ENCODE results near the gene PDE11A. TPM values are rescaled to one million over a fixed set of nuclear protein-coding genes. Genes with fewer than 3 reads are reported as not detected.

Gene PDE11A
- total RNA-seq, 1 donor from 2014 or later, result 25.6 TPM

DNA sequence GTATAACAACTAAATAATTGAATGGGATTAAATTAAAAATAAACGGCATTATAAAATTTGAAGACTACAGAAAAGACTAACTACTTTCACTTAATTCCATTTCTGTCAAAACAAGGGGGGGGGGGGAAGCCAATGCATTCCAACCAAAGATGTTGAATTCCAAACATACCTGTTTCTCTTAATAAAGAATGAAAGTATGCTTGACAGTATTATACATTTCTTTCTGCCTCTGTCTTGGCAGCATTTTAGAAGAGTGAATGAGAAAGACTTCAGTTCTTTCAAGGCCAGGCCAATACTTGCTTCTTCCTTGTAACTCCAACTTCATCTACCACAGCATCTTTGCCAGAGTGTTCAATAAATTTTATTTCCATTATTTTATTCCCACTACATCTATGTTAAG, 65.9 kb downstream of the PDE11A start:
- DNase-seq (ENCODE audit: low spot score in 2 of 2, unreplicated experiment in 2 of 2), result no peak
- H3K4me3 Mint-ChIP-seq, result no peak overlapping the region
- peaks cover 26% of the 10 kb centered on the region for H3K4me1 Mint-ChIP-seq
- H3K27me3 Mint-ChIP-seq (ENCODE audit: low read depth), result no peaks in the 10 kb centered on the region
- TF ChIP-seq, protein P1, sequence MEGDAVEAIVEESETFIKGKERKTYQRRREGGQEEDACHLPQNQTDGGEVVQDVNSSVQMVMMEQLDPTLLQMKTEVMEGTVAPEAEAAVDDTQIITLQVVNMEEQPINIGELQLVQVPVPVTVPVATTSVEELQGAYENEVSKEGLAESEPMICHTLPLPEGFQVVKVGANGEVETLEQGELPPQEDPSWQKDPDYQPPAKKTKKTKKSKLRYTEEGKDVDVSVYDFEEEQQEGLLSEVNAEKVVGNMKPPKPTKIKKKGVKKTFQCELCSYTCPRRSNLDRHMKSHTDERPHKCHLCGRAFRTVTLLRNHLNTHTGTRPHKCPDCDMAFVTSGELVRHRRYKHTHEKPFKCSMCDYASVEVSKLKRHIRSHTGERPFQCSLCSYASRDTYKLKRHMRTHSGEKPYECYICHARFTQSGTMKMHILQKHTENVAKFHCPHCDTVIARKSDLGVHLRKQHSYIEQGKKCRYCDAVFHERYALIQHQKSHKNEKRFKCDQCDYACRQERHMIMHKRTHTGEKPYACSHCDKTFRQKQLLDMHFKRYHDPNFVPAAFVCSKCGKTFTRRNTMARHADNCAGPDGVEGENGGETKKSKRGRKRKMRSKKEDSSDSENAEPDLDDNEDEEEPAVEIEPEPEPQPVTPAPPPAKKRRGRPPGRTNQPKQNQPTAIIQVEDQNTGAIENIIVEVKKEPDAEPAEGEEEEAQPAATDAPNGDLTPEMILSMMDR (IDR thresholded peaks at IDR 0.05; ENCODE audit: unreplicated experiment), result no peak
- peak overlapping the region; percentile 85 for H3K27ac Mint-ChIP-seq
- H3K36me3 Mint-ChIP-seq, result no peaks in the 10 kb centered on the region
- no peaks in the 10 kb centered on the region for H3K9me3 Mint-ChIP-seq

DNA sequence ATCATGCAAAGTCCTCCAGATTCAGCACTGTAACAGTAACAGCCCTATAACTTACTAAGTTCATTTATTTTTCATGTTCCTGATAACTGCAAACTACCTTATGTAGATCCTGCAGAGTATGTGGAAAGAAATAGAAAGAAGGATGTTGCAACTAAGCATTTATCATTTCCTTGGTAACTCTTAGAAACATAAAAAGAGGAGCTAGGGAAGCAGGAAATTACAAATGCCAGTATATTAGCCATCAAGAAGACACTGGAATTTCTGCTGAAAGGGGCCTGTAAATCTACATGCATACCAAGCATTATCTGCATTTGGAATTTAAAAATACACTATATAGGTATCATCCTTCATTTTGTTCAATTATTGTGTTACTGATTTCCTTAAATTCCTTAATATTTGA, 66.8 kb downstream of the PDE11A start:
- Mint-ChIP-seq H3K27ac (no peak overlapping the region), H3K4me1 (peaks cover 26% of the 10 kb centered on the region), H3K4me3 (no peak overlapping the region), H3K9me3 (no peaks in the 10 kb centered on the region), H3K36me3 (no peaks in the 10 kb centered on the region), H3K27me3 (ENCODE audit: low read depth) (no peaks in the 10 kb centered on the region)
- TF ChIP-seq, protein P1 (IDR thresholded peaks at IDR 0.05; ENCODE audit: unreplicated experiment), result no peak
- no peak for DNase-seq (ENCODE audit: low spot score in 2 of 2, unreplicated experiment in 2 of 2)

DNA sequence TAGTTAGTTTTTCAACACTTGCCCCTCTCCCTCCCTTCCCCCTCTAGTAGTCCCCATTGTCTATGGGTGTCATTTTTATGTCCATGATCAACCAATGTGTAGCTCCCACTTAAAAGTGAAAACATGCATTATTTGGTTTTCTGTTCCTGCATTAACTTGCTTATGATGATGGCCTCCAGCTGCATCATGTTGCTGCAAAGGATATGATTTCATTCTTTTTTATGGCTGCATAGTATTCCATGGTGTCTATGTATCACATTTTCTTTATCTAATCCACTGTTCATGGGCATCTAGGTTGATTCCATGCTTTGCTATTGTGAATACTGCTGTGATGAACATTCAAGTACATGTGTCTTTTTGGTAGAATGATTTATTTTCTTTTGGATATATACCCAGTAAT, 70.5 kb downstream of the PDE11A start:
- Mint-ChIP-seq H3K36me3 (no peaks in the 10 kb centered on the region), H3K9me3 (no peaks in the 10 kb centered on the region), H3K27me3 (ENCODE audit: low read depth) (no peaks in the 10 kb centered on the region), H3K27ac (no peak overlapping the region), H3K4me3 (no peak overlapping the region), H3K4me1 (peaks cover 12% of the 10 kb centered on the region)
- TF ChIP-seq, protein P1 (IDR thresholded peaks at IDR 0.05; ENCODE audit: unreplicated experiment), result no peak
- no peak for DNase-seq (ENCODE audit: low spot score in 2 of 2, unreplicated experiment in 2 of 2)

DNA sequence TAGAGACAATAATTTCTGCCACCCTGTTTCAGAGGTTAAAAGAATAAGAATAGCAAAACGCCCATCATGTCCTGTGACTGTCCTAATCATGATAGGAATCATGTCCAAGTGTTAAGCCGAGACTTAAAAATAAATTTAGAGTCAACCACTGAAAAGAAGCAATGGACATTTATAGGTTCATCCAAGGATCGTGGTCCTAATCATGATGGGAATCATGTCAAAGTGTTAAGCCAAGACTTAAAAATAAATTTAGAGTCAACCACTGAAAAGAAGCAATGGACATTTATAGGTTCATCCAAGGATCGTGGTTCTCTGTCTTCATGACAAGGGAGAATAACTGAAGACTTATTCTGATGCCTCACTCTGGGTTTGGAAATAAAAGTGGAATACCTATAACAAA, 73.6 kb downstream of the PDE11A start:
- TF ChIP-seq, protein P1 (IDR thresholded peaks at IDR 0.05; ENCODE audit: unreplicated experiment), result no peak
- Mint-ChIP-seq H3K9me3 (no peaks in the 10 kb centered on the region), H3K27me3 (ENCODE audit: low read depth) (no peaks in the 10 kb centered on the region), H3K27ac (no peak overlapping the region), H3K4me1 (no peaks in the 10 kb centered on the region), H3K36me3 (no peaks in the 10 kb centered on the region), H3K4me3 (no peak overlapping the region)
- no peak for DNase-seq (ENCODE audit: low spot score in 2 of 2, unreplicated experiment in 2 of 2)

DNA sequence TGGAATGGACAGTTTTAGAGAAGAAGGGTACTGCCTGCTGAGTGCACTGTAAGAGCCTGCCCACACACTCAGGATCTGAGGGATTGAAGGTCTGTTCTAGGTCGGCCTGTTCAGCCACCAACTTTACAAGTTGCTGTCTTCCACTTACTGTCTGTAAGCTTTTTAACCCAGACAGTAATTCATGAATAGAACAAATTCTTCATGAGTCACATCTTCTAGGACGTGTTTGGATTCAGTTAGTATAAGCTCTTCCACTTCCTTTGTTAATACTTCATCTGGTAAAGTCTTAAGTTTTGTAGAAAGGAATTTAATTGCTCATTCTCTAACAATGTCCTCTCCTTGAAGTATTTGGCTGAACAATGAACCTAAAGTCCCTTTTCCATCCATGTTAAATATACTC, 74.6 kb downstream of the PDE11A start:
- no peak overlapping the region for H3K4me3 Mint-ChIP-seq
- TF ChIP-seq, protein P1 (IDR thresholded peaks at IDR 0.05; ENCODE audit: unreplicated experiment), result no peak
- H3K36me3 Mint-ChIP-seq, result no peaks in the 10 kb centered on the region
- H3K27me3 Mint-ChIP-seq (ENCODE audit: low read depth), result no peaks in the 10 kb centered on the region
- no peak for DNase-seq (ENCODE audit: low spot score in 2 of 2, unreplicated experiment in 2 of 2)
- H3K9me3 Mint-ChIP-seq, result no peaks in the 10 kb centered on the region
- H3K4me1 Mint-ChIP-seq, result no peaks in the 10 kb centered on the region
- H3K27ac Mint-ChIP-seq, result no peak overlapping the region

DNA sequence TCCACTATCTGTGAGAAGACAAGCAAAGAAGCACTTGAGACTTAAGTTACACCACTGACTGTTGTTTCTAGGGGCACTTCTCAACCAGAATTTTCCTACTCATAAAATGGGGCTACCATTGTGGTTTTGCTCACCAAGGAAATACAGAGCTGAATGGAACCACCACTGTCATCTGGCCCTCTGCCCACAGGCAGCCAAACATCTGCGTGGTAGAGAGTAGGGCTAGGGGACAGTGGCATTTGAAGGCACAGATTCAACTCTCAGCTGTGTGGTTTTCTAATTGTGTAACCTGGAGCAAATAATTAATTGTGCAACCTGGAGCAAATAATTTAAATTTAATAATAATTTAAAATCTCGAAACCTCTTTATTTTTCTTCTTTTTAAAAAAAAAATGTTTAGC, 79.6 kb downstream of the PDE11A start:
- TF ChIP-seq, protein P1 (IDR thresholded peaks at IDR 0.05; ENCODE audit: unreplicated experiment), result no peak
- Mint-ChIP-seq H3K4me1 (no peaks in the 10 kb centered on the region), H3K36me3 (no peaks in the 10 kb centered on the region)

More for the DNA sequence above, 79.6 kb downstream of the PDE11A start:
- DNase-seq (ENCODE audit: low spot score in 2 of 2, unreplicated experiment in 2 of 2), result no peak
- Mint-ChIP-seq H3K9me3 (no peaks in the 10 kb centered on the region), H3K4me3 (no peak overlapping the region), H3K27me3 (ENCODE audit: low read depth) (peaks cover 4% of the 10 kb centered on the region), H3K27ac (no peak overlapping the region)
